ENCODE measurements around the gene EYS. TPM values are rescaled to one million over a fixed set of nuclear protein-coding genes. Genes with fewer than 3 reads are reported as not detected.
"Not testable (repeated sequence)": the region's sequence is repeated elsewhere in the genome, so short reads cannot be mapped to it uniquely, and the experiment has no call there.

The EYS gene
- total RNA-seq, 2 donors from 2014 or later: 0.20 TPM; not detected in 1

DNA sequence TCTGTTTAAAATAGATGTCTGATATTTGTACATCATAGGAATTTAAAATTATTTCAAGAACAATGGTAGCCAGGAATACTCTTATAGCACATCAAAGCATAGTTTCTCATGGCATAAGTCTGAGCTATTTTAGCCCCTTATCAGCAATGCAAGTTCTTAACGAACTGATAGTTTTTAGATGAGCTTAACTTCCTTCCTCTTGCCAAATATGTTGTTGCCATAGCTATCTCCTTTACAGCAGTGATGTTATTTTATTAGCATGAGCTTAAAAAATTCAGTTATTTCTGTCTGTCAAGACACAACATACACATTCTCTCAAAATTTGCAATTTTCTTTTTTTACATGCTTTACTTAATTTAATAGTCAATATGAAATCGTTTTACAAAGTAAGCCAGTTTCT is 1204.2 kb downstream of the EYS start:
- peaks cover 20% of the 10 kb centered on the region for H3K9me3 Mint-ChIP-seq
- no peak overlapping the region for H3K4me3 Mint-ChIP-seq
- no peaks in the 10 kb centered on the region for H3K4me1 Mint-ChIP-seq (ENCODE audit: low read depth in 2 of 2)
- H3K27me3 Mint-ChIP-seq: no peaks in the 10 kb centered on the region
- ATAC-seq: no peak
- DNase-seq (ENCODE audit: low spot score): no peak
- H3K27ac Mint-ChIP-seq: no peak overlapping the region
- no peaks in the 10 kb centered on the region for H3K36me3 Mint-ChIP-seq

DNA sequence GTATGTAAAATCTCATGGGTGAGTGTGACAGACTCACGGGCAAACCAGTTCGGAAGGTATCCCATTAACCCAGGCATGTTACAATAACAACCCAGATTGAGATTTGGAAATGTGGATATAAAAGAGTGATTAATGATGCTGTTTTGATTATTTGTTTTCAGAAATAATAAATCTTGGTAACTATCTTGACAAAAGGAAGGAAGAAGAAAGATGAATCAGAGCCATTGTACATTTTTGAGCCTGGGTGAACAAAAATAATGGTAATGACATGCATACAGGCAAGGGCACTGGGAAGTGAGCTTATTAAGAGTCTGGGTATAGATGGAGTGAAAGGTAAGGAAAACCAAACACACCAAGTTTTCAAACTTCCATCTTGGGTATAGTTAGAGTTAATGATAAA is 1209.4 kb downstream of the EYS start:
- no peak for ATAC-seq
- Mint-ChIP-seq H3K4me3 (no peak overlapping the region), H3K9me3 (peaks cover 23% of the 10 kb centered on the region), H3K36me3 (peaks cover 5% of the 10 kb centered on the region), H3K4me1 (ENCODE audit: low read depth in 2 of 2) (no peaks in the 10 kb centered on the region), H3K27me3 (no peaks in the 10 kb centered on the region), H3K27ac (no peak overlapping the region)
- no peak for DNase-seq (ENCODE audit: low spot score)

DNA sequence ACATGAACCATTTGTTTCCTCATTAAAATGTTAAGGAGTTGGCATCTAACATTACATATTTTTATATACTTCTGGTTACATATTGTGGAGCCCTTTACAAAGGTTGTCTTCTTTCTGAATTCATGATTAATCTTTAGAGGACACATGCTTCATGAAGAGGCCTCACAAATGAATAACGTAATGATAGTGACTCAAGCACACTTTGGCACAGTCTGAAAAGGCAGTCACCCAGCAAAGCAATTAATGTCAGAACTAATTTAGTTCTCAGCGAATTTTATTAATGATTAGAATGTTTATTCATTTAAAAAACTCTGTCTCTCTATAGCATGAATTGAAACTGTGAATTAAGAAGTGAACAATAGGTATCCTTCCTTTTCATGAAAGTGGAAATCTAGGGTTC is 1217.3 kb downstream of the EYS start:
- peaks cover 3% of the 10 kb centered on the region for H3K9me3 Mint-ChIP-seq

DNA sequence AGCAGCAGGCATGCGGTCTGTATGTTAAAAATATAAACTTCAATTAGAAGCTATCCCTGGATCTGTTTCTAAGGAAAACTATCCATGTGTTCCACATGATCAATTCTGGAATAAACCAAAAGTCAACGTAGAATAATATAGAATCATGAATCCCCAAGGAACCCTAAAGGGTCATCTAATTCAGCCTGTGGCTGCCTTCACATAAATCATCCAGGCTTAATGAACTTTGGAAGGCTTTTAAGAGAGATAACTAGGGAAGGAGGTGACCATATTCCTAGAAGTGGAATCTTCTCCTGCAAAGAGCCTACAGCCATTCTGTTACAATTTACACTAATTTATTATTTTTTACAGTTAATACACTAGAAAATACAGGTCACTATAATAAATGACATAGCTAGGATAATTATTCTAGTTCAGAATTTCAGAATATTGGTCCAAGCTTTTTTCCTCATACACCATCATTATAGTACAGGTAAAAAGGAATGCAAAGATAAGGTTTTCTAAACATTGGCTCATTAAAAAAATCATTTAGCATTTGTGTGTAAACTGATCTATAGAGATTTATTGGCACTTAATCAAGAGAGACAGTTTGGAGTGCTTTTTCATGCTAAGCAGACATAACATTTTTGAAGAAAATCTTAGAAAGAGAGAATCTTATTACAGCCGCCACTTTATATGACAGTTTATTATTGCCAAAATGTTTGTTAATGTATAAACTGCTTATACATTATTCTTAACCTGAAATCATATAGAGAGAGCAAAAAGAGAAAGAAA is 1220.3 kb downstream of the EYS start:
- Mint-ChIP-seq H3K4me3 (no peak overlapping the region), H3K27me3 (no peaks in the 10 kb centered on the region), H3K9me3 (no peaks in the 10 kb centered on the region), H3K36me3 (no peaks in the 10 kb centered on the region), H3K4me1 (ENCODE audit: low read depth in 2 of 2) (no peaks in the 10 kb centered on the region), H3K27ac (no peak overlapping the region)
- no peak for ATAC-seq
- DNase-seq (ENCODE audit: low spot score): no peak

More for the DNA sequence above, 1217.3 kb downstream of the EYS start:
- DNase-seq (ENCODE audit: low spot score) (no peak), ATAC-seq (no peak)
- Mint-ChIP-seq H3K4me3 (no peak overlapping the region), H3K27me3 (no peaks in the 10 kb centered on the region), H3K36me3 (no peaks in the 10 kb centered on the region), H3K4me1 (ENCODE audit: low read depth in 2 of 2) (no peaks in the 10 kb centered on the region), H3K27ac (no peak overlapping the region)

DNA sequence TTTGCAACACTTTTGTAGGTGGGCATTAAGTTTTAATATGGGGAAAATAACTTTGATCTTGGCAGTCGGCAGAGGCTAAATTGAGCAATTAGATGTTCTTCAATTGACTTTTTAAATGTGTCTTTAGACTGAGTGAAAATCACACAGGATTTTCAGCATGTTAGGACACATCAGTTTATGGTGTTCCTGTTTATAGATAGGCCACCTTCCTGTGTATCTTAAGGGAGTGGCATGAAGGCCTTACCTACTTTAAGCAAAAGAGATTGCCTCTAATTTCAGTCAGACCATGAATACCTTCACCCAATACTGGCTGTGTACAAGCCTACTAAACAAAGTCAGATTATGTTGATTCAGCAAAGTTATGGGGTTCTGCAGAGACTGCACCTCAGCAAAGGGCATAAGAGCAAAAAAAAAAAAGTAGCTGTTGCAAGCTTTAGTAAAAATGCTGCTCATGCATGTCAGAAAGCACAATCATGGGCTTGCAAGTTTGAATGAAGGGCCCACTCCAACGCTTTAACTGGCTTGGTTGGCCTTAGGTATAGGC is 1223.0 kb downstream of the EYS start:
- H3K9me3 Mint-ChIP-seq: peaks cover 4% of the 10 kb centered on the region
- ATAC-seq (no peak), DNase-seq (ENCODE audit: low spot score) (no peak)
- no peaks in the 10 kb centered on the region for H3K27me3 Mint-ChIP-seq
- H3K4me1 Mint-ChIP-seq (ENCODE audit: low read depth in 2 of 2): no peaks in the 10 kb centered on the region
- H3K4me3 Mint-ChIP-seq: no peak overlapping the region
- H3K27ac Mint-ChIP-seq: no peak overlapping the region
- no peaks in the 10 kb centered on the region for H3K36me3 Mint-ChIP-seq

DNA sequence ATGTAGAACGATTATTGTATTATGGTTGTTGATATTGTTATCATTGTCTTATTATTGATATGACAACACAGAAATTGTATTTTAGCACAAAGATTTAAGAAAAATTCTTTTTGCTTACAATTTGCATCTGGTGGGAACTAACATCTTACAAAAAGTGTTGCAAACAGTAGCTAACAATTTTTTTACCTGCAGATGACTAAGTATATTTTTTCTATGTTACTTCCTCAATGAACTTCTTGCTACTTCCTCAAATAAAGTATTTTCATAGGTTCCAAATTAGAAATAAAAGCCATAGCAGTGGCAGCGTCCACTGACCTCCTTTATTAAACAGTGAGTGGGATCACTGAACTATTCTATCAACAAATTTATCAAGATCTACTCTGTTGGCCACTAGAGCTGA is 1224.4 kb downstream of the EYS start:
- no peaks in the 10 kb centered on the region for H3K4me1 Mint-ChIP-seq (ENCODE audit: low read depth in 2 of 2)
- H3K27ac Mint-ChIP-seq: no peak overlapping the region
- DNase-seq (ENCODE audit: low spot score) (no peak), ATAC-seq (no peak)
- no peaks in the 10 kb centered on the region for H3K36me3 Mint-ChIP-seq
- no peaks in the 10 kb centered on the region for H3K27me3 Mint-ChIP-seq
- H3K9me3 Mint-ChIP-seq: peaks cover 4% of the 10 kb centered on the region
- H3K4me3 Mint-ChIP-seq: no peak overlapping the region

DNA sequence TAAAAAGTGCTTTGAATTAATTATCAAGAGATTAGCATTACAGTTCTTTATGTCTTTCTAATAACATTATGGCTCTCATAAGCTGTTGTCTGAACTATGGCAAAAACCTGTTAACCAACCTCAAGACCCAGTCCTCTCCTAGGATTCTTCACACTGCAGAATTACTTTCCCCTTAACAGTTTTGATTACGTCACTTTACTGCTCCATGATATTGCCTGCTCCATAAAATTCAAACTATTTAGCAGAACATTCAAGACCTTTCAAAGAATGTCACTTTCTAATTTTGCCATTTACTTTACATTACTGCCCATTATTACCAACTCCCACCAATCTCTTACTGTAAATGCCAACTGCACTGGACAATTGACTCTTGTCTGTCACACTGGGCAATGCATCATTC is 1227.9 kb downstream of the EYS start:
- Mint-ChIP-seq H3K4me3 (no peak overlapping the region), H3K36me3 (no peaks in the 10 kb centered on the region), H3K27me3 (no peaks in the 10 kb centered on the region), H3K9me3 (peaks cover 7% of the 10 kb centered on the region), H3K27ac (no peak overlapping the region), H3K4me1 (ENCODE audit: low read depth in 2 of 2) (no peaks in the 10 kb centered on the region)
- ATAC-seq (no peak), DNase-seq (ENCODE audit: low spot score) (no peak)

DNA sequence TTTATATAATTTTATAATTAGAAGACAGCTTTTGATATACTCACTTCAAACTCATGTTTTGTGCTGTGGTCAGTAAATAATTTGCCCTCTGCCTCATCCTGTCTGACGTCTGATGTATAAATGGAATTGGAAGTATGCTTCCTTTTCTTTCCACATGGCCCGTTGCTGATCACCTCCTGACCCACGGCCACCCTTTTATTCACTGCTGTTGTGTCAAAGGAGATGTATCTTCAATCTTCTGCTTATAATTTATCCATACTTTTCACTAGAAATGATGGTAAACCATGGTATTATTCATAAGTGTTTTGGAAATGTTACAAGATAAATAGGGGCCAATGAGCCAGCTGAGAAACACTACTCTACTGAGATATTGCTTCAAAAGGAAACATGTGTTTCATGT is 1229.6 kb downstream of the EYS start:
- peaks cover 7% of the 10 kb centered on the region for H3K9me3 Mint-ChIP-seq
- ATAC-seq: no peak
- DNase-seq (ENCODE audit: low spot score): no peak

DNA sequence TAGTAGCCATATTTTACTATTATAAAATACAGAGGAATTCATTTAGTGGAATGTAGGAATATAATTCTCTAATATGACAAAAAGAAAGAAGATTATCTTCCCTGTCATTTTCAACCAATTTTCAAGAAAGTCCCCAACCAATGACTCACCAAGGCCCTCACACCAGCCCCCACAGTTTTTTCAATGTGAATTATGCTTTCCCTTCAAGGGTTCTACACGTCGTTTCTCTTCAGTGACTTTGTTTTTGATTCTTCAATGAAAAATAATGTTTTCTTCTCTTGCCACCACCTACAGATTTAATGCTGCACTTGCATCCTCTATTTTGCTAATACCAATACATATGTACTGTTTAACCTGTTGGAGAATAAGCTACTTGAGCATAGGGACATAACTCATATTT is 1230.1 kb downstream of the EYS start:
- ATAC-seq (no peak), DNase-seq (ENCODE audit: low spot score) (no peak)
- Mint-ChIP-seq H3K36me3 (peaks cover 3% of the 10 kb centered on the region), H3K27me3 (no peaks in the 10 kb centered on the region), H3K4me1 (ENCODE audit: low read depth in 2 of 2) (no peaks in the 10 kb centered on the region), H3K4me3 (no peak overlapping the region), H3K9me3 (peaks cover 7% of the 10 kb centered on the region), H3K27ac (no peak overlapping the region)

More for the DNA sequence above, 1229.6 kb downstream of the EYS start:
- no peaks in the 10 kb centered on the region for H3K27me3 Mint-ChIP-seq
- H3K36me3 Mint-ChIP-seq: no peaks in the 10 kb centered on the region
- H3K4me3 Mint-ChIP-seq: no peak overlapping the region
- no peaks in the 10 kb centered on the region for H3K4me1 Mint-ChIP-seq (ENCODE audit: low read depth in 2 of 2)
- no peak overlapping the region for H3K27ac Mint-ChIP-seq

DNA sequence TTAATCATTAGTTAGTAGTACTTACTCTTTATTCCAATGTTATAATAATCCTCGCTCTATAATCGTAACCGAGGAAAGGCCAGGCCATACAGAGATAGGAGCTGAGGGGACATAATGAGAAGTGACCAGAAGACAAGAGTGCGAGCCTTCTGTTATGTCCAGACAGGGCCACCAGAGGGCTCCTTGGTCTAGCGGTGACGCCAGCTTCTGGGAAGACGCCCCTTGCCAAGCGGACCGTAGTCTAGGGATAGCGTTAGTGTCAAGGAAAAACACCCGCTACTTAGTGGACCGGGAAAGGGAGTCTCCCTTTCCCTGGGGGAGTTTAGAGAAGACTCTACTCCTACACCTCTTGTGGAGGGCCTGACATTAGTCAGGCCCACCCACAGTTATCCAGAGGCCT is 1237.6 kb downstream of the EYS start:
- not testable (repeated sequence) for ATAC-seq; DNase-seq (ENCODE audit: low spot score); H3K27ac Mint-ChIP-seq; H3K4me1 Mint-ChIP-seq (ENCODE audit: low read depth in 2 of 2); H3K27me3 Mint-ChIP-seq; H3K4me3 Mint-ChIP-seq
- H3K36me3 Mint-ChIP-seq: peaks cover 15% of the 10 kb centered on the region
- peaks cover 26% of the 10 kb centered on the region for H3K9me3 Mint-ChIP-seq

DNA sequence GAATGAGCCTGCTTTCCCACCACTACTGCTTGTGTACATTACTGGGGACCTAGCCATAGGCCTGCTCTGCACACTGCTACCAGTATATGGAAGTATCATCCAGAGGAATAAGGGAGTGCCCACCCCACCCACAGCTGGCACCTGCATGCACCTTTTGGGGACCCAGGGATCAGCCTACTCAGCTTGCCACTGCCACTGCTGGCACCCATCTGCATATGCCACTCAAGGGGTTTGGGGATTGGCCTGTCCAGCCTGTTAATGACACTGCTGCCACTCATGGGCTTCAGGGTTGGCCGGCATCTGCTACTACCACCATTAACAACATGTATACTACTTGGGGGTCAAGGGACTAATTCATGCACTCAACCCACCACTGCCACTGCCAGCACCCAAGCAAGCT is 1239.4 kb downstream of the EYS start:
- no peaks in the 10 kb centered on the region for H3K4me1 Mint-ChIP-seq (ENCODE audit: low read depth in 2 of 2)

DNA sequence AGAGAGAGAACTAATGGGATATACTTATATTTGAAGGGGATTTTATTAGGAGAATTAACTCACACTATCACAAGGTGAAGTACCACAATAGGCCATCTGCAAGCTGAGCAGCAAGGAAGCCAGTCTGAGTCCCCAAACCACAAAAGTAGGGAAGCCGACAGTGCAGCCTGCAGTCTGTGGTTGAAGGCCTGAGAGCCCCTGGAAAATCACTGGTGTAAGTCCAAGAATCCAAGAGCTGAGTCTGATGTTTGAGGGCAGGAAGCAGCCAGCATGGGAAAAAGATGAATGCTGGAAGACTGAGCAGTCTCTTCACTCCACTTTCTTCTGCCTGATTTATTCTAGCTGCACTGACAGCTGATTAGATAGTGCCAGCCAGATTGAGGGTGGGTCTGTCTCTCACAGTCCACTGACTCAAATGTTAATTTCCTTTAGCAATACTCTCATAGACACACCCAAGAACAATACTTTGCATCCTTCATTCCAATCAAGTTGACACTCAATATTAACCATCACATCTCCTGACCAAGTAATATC is 1247.5 kb downstream of the EYS start:
- Mint-ChIP-seq H3K4me1 (ENCODE audit: low read depth in 2 of 2) (no peaks in the 10 kb centered on the region), H3K4me3 (no peak overlapping the region), H3K9me3 (peaks cover 9% of the 10 kb centered on the region), H3K27ac (no peak overlapping the region), H3K27me3 (no peaks in the 10 kb centered on the region), H3K36me3 (peaks cover 8% of the 10 kb centered on the region)
- DNase-seq (ENCODE audit: low spot score) (no peak), ATAC-seq (no peak)

More for the DNA sequence above, 1239.4 kb downstream of the EYS start:
- Mint-ChIP-seq H3K9me3 (peaks cover 29% of the 10 kb centered on the region), H3K36me3 (peaks cover 22% of the 10 kb centered on the region), H3K27ac (no peak overlapping the region), H3K27me3 (no peaks in the 10 kb centered on the region), H3K4me3 (no peak overlapping the region)
- DNase-seq (ENCODE audit: low spot score) (no peak), ATAC-seq (no peak)

DNA sequence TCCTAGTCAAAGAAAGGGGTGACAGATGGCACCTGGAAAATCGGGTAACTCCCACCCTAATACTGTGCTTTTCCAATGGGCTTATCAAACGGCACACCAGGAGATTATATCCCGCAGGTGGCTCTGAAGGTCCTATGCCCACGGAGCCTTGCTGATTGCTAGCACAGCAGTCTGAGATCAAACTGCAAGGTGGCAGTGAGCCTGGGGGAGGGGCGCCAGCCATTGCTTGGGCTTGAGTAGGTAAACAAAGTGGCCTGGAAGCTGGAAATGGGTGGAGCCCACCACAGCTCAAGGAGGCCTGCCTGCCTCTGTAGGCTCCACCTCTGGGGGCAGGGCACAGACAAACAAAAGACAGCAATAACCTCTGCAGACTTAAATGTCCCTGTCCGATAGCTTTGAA is 1258.9 kb downstream of the EYS start:
- not testable (repeated sequence) for ATAC-seq; DNase-seq (ENCODE audit: low spot score); H3K4me1 Mint-ChIP-seq (ENCODE audit: low read depth in 2 of 2)

DNA sequence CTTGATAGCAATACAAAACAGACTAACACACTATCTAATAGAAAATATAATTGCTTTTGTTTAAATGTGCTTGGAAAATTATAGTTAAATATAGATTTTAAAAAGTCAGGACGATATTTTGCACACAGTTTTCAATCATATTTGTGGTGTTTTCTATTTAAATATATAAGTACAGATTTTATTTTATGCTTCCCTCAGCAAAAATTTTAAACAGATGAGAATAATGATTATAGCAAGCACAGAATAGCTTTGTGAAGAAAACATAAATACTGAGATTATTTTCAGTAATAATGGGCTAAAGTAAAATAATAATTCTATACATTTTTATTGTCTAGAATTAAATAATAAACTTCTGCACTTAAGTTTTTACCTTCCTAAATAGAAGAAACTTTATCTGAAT is 1262.0 kb downstream of the EYS start:
- Mint-ChIP-seq H3K27ac (no peak overlapping the region), H3K27me3 (no peaks in the 10 kb centered on the region), H3K36me3 (peaks cover 8% of the 10 kb centered on the region), H3K4me3 (no peak overlapping the region), H3K9me3 (peaks cover 16% of the 10 kb centered on the region), H3K4me1 (ENCODE audit: low read depth in 2 of 2) (no peaks in the 10 kb centered on the region)
- DNase-seq (ENCODE audit: low spot score): no peak
- ATAC-seq: no peak

More for the DNA sequence above, 1258.9 kb downstream of the EYS start:
- Mint-ChIP-seq H3K9me3 (peaks cover 18% of the 10 kb centered on the region), H3K36me3 (peaks cover 11% of the 10 kb centered on the region)
- H3K27me3 Mint-ChIP-seq, H3K4me3 Mint-ChIP-seq, H3K27ac Mint-ChIP-seq: not testable (repeated sequence)
